ENCODE measurements around the gene HTN3. TPM values are rescaled to one million over a fixed set of nuclear protein-coding genes. Genes with fewer than 3 reads are reported as not detected.
"Not testable (repeated sequence)": the region's sequence is repeated elsewhere in the genome, so short reads cannot be mapped to it uniquely, and the experiment has no call there.

HTN3 gene
- total and polyA plus RNA-seq, 10 donors = not detected

- peaks cover 0 to 11% (median 1%) of the 10 kb centered on the region in 8 donors for H3K9me3 ChIP-seq
- no peaks in the 10 kb centered on the region for H3K36me3 ChIP-seq
- no peak for DNase-seq
- H3K4me1 ChIP-seq = no peaks in the 10 kb centered on the region
- no peaks in the 10 kb centered on the region for H3K27me3 ChIP-seq (replicated peaks in 1 of 7)
- TF ChIP-seq CTCF (IDR thresholded peaks at IDR 0.05 in 8 of 11, conservative IDR thresholded peaks at IDR 0.05 in 3 of 11) (no peak), POLR2A (IDR thresholded peaks at IDR 0.05) (no peak), POLR2AphosphoS5 (IDR thresholded peaks at IDR 0.05) (no peak)
- no peak overlapping the region for H3K27ac ChIP-seq
- intact Hi-C loops (cut with DNase I; ENCODE audit: low total_unique reads) = no loop called here
- no peak overlapping the region for H3K4me3 ChIP-seq
- 43 to 58% (median 52%) methylated on average over 3 of the region's 3 CpGs for WGBS, 5 donors
Measured at GRCh38 chr4:70008771-70009170, 19.5 kb upstream of the HTN3 start.

- 73 to 97% (median 87%) methylated on average over 6 to 10 of the region's 10 CpGs for WGBS, 5 donors
- intact Hi-C loops (cut with DNase I; ENCODE audit: low total_unique reads); H3K27ac ChIP-seq; H3K27me3 ChIP-seq (replicated peaks in 1 of 7); H3K4me3 ChIP-seq; H3K36me3 ChIP-seq; DNase-seq; H3K4me1 ChIP-seq: not testable (repeated sequence)
- peaks cover 0 to 13% (median 0%) of the 10 kb centered on the region in 8 donors for H3K9me3 ChIP-seq
Measured at GRCh38 chr4:70019006-70019405, 9.3 kb upstream of the HTN3 start.

- intact Hi-C loops (cut with DNase I; ENCODE audit: low total_unique reads) = no loop called here
- DNase-seq = no peak
- Histone ChIP-seq H3K27me3 (replicated peaks in 1 of 7) (no peaks in the 10 kb centered on the region), H3K36me3 (no peaks in the 10 kb centered on the region), H3K4me1 (no peaks in the 10 kb centered on the region), H3K27ac (no peak overlapping the region), H3K4me3 (no peak overlapping the region), H3K9me3 (peaks cover 0 to 4% (median 0%) of the 10 kb centered on the region in 8 donors)
- TF ChIP-seq CTCF (IDR thresholded peaks at IDR 0.05 in 8 of 11, conservative IDR thresholded peaks at IDR 0.05 in 3 of 11) = no peak
- TF ChIP-seq POLR2AphosphoS5 (IDR thresholded peaks at IDR 0.05) = no peak
- no peak for TF ChIP-seq POLR2A (IDR thresholded peaks at IDR 0.05)
- 73 to 89% (median 75%) methylated on average over 2 of the region's 2 CpGs for WGBS, 5 donors
Measured at GRCh38 chr4:70023218-70023617, 5.0 kb upstream of the HTN3 start.

- WGBS, 5 donors = 77 to 85% (median 83%) methylated on average over 5 of the region's 5 CpGs
- H3K27ac ChIP-seq = no peak overlapping the region
- no peak overlapping the region for H3K4me3 ChIP-seq
- no peaks in the 10 kb centered on the region for H3K9me3 ChIP-seq
- DNase-seq = no peak
- TF ChIP-seq POLR2A (IDR thresholded peaks at IDR 0.05) = no peak
- no peak for TF ChIP-seq CTCF (IDR thresholded peaks at IDR 0.05 in 8 of 11, conservative IDR thresholded peaks at IDR 0.05 in 3 of 11)
- TF ChIP-seq POLR2AphosphoS5 (IDR thresholded peaks at IDR 0.05) = no peak
- no peaks in the 10 kb centered on the region for H3K27me3 ChIP-seq (replicated peaks in 1 of 7)
- no peaks in the 10 kb centered on the region for H3K36me3 ChIP-seq
- no peaks in the 10 kb centered on the region for H3K4me1 ChIP-seq
- intact Hi-C loops (cut with DNase I; ENCODE audit: low total_unique reads) = no loop called here
Measured at GRCh38 chr4:70027011-70027410, 1.2 kb upstream of the HTN3 start.

GRCh38 chr4:70037559-70037958 is 9.3 kb downstream of the HTN3 start:
- intact Hi-C loops (cut with DNase I; ENCODE audit: low total_unique reads); H3K4me1 ChIP-seq; H3K4me3 ChIP-seq; H3K36me3 ChIP-seq; H3K27ac ChIP-seq; DNase-seq; H3K27me3 ChIP-seq (replicated peaks in 1 of 7): not testable (repeated sequence)
- H3K9me3 ChIP-seq = peaks cover 0 to 44% (median 21%) of the 10 kb centered on the region in 8 donors
- WGBS, 5 donors = 70 to 91% (median 89%) methylated on average over 5 to 18 of the region's 18 CpGs

- intact Hi-C loops (cut with DNase I; ENCODE audit: low total_unique reads); DNase-seq; H3K27me3 ChIP-seq (replicated peaks in 1 of 7); H3K27ac ChIP-seq; H3K4me1 ChIP-seq; H3K36me3 ChIP-seq; H3K4me3 ChIP-seq: not testable (repeated sequence)
- H3K9me3 ChIP-seq = peaks cover 0 to 41% (median 19%) of the 10 kb centered on the region in 8 donors
Measured at GRCh38 chr4:70039928-70040327, 11.7 kb downstream of the HTN3 start.
